OCI-LY7 (cell line): ENCODE data around the gene DCAF5. TPM values are rescaled to one million over a fixed set of nuclear protein-coding genes. Genes with fewer than 3 reads are reported as not detected.
"Not testable (repeated sequence)": the region's sequence is repeated elsewhere in the genome, so short reads cannot be mapped to it uniquely, and the experiment has no call there.

Experiments used
- BruUV-seq: library from RNA; stranded (reverse); fragments of 400-500 nt; replicated peaks from 2 replicates; lab custom pipeline; 2021; lab: Mats Ljungman, UMichigan
- CTCF ChIA-PET: fragments of 300-600 bp; sonication (Branson Sonifier 250); formaldehyde crosslinking; loops from one replicate; lab custom pipeline; 2022; ENCODE audit warnings: antibody characterized with exemption; ENCODE audit not compliant: unreplicated experiment; lab: Charles Lee
- POLR2A ChIA-PET: fragments of 300-600 bp; sonication (Branson Sonifier 250); formaldehyde crosslinking; loops from one replicate; lab custom pipeline; 2022; ENCODE audit warnings: antibody characterized with exemption; lab: Charles Lee
- DNase-seq: peaks from one replicate; pipeline ENCODE4 v3.0.0-alpha.2; 2015; ENCODE audit warnings: low spot score
- H2AFZ ChIP-seq: fragments of 200-600 bp; sonication (generic), shearing (Covaris generic); 2 replicates; pipeline ENCODE4 v1.6.1; 2014; ENCODE audit warnings: mild to moderate bottlenecking, antibody characterized with exemption, low read length, moderate library complexity
- H3K27ac ChIP-seq: fragments of 200-600 bp; sonication (generic); 2 replicates; pipeline ENCODE4 v1.5.1; 2014; ENCODE audit warnings: mixed run types, low read depth, mild to moderate bottlenecking, moderate library complexity, low read length, inconsistent platforms; ENCODE audit not compliant: poor library complexity, severe bottlenecking
- H3K36me3 ChIP-seq: fragments of 200-600 bp; sonication (generic); 2 replicates; pipeline ENCODE4 v1.6.1; 2014; ENCODE audit warnings: mild to moderate bottlenecking, antibody characterized with exemption, low read length, moderate library complexity, mixed read lengths; ENCODE audit not compliant: insufficient read depth
- H3K4me1 ChIP-seq: fragments of 200-600 bp; sonication (generic); 2 replicates; pipeline ENCODE4 v1.5.1; 2014; ENCODE audit warnings: mild to moderate bottlenecking, low read length; ENCODE audit not compliant: insufficient read depth, poor library complexity, severe bottlenecking
- H3K4me2 ChIP-seq: fragments of 200-600 bp; sonication (generic); 2 replicates; pipeline ENCODE4 v1.6.1; 2014; ENCODE audit warnings: mild to moderate bottlenecking, low read length
- H3K4me3 ChIP-seq: fragments of 200-600 bp; sonication (generic); 2 replicates; pipeline ENCODE4 v1.5.1; 2014; ENCODE audit warnings: mild to moderate bottlenecking, low read depth, low read length; ENCODE audit not compliant: poor library complexity, severe bottlenecking
- H3K79me2 ChIP-seq: fragments of 200-600 bp; sonication (generic); 2 replicates; pipeline ENCODE4 v1.6.1; 2016; ENCODE audit warnings: low read depth, mild to moderate bottlenecking, low read length, moderate library complexity, mixed read lengths; ENCODE audit not compliant: insufficient read depth
- H3K9me2 ChIP-seq: fragments of 200-600 bp; sonication (generic); 2 replicates; pipeline ENCODE4 v1.6.1; 2016; ENCODE audit warnings: mild to moderate bottlenecking, low read length, mixed read lengths; ENCODE audit not compliant: insufficient read depth
- H3K9me3 ChIP-seq: fragments of 200-600 bp; sonication (generic); 2 replicates; pipeline ENCODE4 v1.6.1; 2014; ENCODE audit warnings: mild to moderate bottlenecking, mixed run types, low read length, mixed read lengths
- H4K20me1 ChIP-seq: fragments of 200-600 bp; sonication (generic); 2 replicates; pipeline ENCODE4 v1.6.1; 2014; ENCODE audit warnings: mild to moderate bottlenecking, antibody characterized with exemption, low read length, moderate library complexity, mixed read lengths; ENCODE audit not compliant: insufficient read depth
- CTCF ChIP-seq: fragments of 200-600 bp; sonication (generic); conservative IDR thresholded peaks from 2 replicates; pipeline ENCODE4 v1.5.1; 2014; ENCODE audit warnings: mild to moderate bottlenecking, antibody characterized with exemption, low read length, moderate library complexity, mixed read lengths
- EZH2phosphoT487 ChIP-seq: fragments of 200-600 bp; sonication (generic); IDR thresholded peaks from 2 replicates; pipeline ENCODE4 v1.6.1; 2018; ENCODE audit warnings: low read depth, borderline replicate concordance, mild to moderate bottlenecking, mixed run types, antibody characterized with exemption, low read length, moderate library complexity, mixed read lengths
- intact Hi-C: fragments of 100-400 bp; cut with micrococcal nuclease; formaldehyde crosslinking; loops from one replicate; pipeline ENCODE4 v1.10.0; 2022; ENCODE audit not compliant: unreplicated experiment
- total RNA-seq, 2 experiments: library from RNA; depleted of rRNA in 1 of 2; stranded (reverse); fragments of >200 nt in 1 of 2; shearing (Covaris generic) in 1 of 2; gene quantifications; 2 replicates each; pipeline ENCODE4 v1.2.3, GENCODE V29; 2014 to 2022

The DCAF5 gene
- total RNA-seq, 2 experiments from 2014 or later, result 23.1 to 46.0 TPM

- DNase-seq, result no peak
- no TSS peak for BruUV-seq
- Histone ChIP-seq H3K9me2 (no peaks in the 10 kb centered on the region), H3K27ac (no peak overlapping the region), H2AFZ (no peak overlapping the region), H4K20me1 (no peaks in the 10 kb centered on the region), H3K4me2 (no peak overlapping the region), H3K9me3 (no peaks in the 10 kb centered on the region), H3K4me3 (no peak overlapping the region), H3K36me3 (peaks cover 26% of the 10 kb centered on the region), H3K4me1 (no peaks in the 10 kb centered on the region), H3K79me2 (no peaks in the 10 kb centered on the region)
- intact Hi-C loops, result no loop called here
- ChIA-PET CTCF (no interaction called here), POLR2A (interaction anchor here (0.6 kb wide), 1 partner anchor 1132 kb away, joined by 3 read pairs; no protein-coding TSS in a partner anchor)
- TF ChIP-seq CTCF (no peak), EZH2phosphoT487 (no peak)
Observed at GRCh38 chr14:69079188-69079742, 73.7 kb downstream of the DCAF5 start.

GRCh38 chr14:69077841-69078240, 75.1 kb downstream of the DCAF5 start:
- Histone ChIP-seq H3K79me2 (no peaks in the 10 kb centered on the region), H3K36me3 (peaks cover 37% of the 10 kb centered on the region), H3K4me2 (no peak overlapping the region), H3K4me1 (no peaks in the 10 kb centered on the region), H3K9me3 (no peaks in the 10 kb centered on the region), H3K4me3 (no peak overlapping the region), H2AFZ (no peak overlapping the region), H3K9me2 (no peaks in the 10 kb centered on the region), H3K27ac (no peak overlapping the region), H4K20me1 (no peaks in the 10 kb centered on the region)
- ChIA-PET POLR2A (no interaction called here), CTCF (no interaction called here)
- BruUV-seq, result no TSS peak
- no peak for DNase-seq
- intact Hi-C loops, result no loop called here
- TF ChIP-seq CTCF, result no peak
- no peak for TF ChIP-seq EZH2phosphoT487

- H3K9me2 ChIP-seq, H3K4me2 ChIP-seq, H2AFZ ChIP-seq, H3K4me3 ChIP-seq, H3K9me3 ChIP-seq, H4K20me1 ChIP-seq, H3K4me1 ChIP-seq, H3K79me2 ChIP-seq, intact Hi-C loops, H3K27ac ChIP-seq, BruUV-seq, CTCF ChIA-PET, DNase-seq: not testable (repeated sequence)
- peaks cover 37% of the 10 kb centered on the region for H3K36me3 ChIP-seq
- POLR2A ChIA-PET, result interaction anchor here (0.8 to 1.0 kb wide), 2 partner anchors 25 to 122 kb away, joined by 3 read pairs; no protein-coding TSS in a partner anchor
Observed at GRCh38 chr14:69077185-69077584, 75.7 kb downstream of the DCAF5 start.
